Transverse colon (tissue), 3 donors: ENCODE measurements around the gene C1orf226.

Experiments used
- EP300 ChIP-seq: sonication (generic); formaldehyde crosslinking; IDR thresholded peaks from one replicate; pipeline ENCODE4 v1.6.1; 2017; ENCODE audit warnings: antibody characterized with exemption, low read depth
- POLR2AphosphoS5 ChIP-seq, 3 donors: sonication (generic); formaldehyde crosslinking; IDR thresholded peaks; one replicate each; pipeline ENCODE4 v1.6.1; 2016; ENCODE audit warnings: antibody characterized with exemption in 3 of 3

- TF ChIP-seq POLR2AphosphoS5 (IDR thresholded peaks at IDR 0.05) (no peak), EP300 (no peak)
Measured at GRCh38 chr1:162367772-162368171, 13.8 kb upstream of the C1orf226 start.
